SK-N-SH (cell line): ENCODE data around the gene CCL15. TPM values are rescaled to one million over a fixed set of nuclear protein-coding genes. Genes with fewer than 3 reads are reported as not detected.

Experiments
- CTCF ChIA-PET: fragments of 300-600, 350-600 bp; formaldehyde crosslinking; extraction: SDS; loops from one replicate; lab custom pipeline; 2021; lab: Yijun Ruan, JAX
- POLR2A ChIA-PET: fragments of 350-600 bp; sonication (Branson Sonifier 250); formaldehyde crosslinking; extraction: SDS; loops from one replicate; lab custom pipeline; 2020; ENCODE audit warnings: antibody characterized with exemption, inconsistent platforms; lab: Yijun Ruan, JAX
- DNase-seq: peaks from one replicate; pipeline ENCODE4 v3.0.0; 2012
- H2AFZ ChIP-seq: fragments of 200-600 bp; sonication (generic); 2 replicates; pipeline ENCODE4 v1.8.1; 2016; ENCODE audit warnings: antibody characterized with exemption, mild to moderate bottlenecking, low read depth
- H3F3A ChIP-seq: fragments of 200-600 bp; sonication (generic); replicated peaks from 2 replicates; pipeline ENCODE3; 2016; ENCODE audit warnings: antibody characterized with exemption, mild to moderate bottlenecking; ENCODE audit not compliant: insufficient read depth
- H3K27ac ChIP-seq, 2 experiments: fragments of 200-500 bp in 1 of 2; fragments of 200-600 bp in 1 of 2; sonication (Bioruptor generic) in 1 of 2; sonication (generic), shearing (Covaris generic) in 1 of 2; 2 replicates each; pipeline versions ENCODE4 v1.5.1 to v1.6.1; 2014 to 2016; ENCODE audit warnings: low read depth in 2 of 2, inconsistent platforms in 1 of 2, low read length in 1 of 2, mild to moderate bottlenecking in 1 of 2, mixed read lengths in 1 of 2
- H3K27me3 ChIP-seq: fragments of 200-600 bp; sonication (generic), shearing (Covaris generic); 2 replicates; pipeline ENCODE4 v1.6.1; 2016; ENCODE audit warnings: mixed run types; ENCODE audit not compliant: insufficient read depth
- H3K36me3 ChIP-seq, 2 experiments: fragments of 200-500 bp in 1 of 2; fragments of 200-600 bp in 1 of 2; sonication (Bioruptor generic) in 1 of 2; sonication (generic) in 1 of 2; replicated peaks in 1 of 2; 2 replicates each; pipeline versions ENCODE3 to v1.5.1; 2014 to 2016; ENCODE audit warnings: low read length in 1 of 2, mild to moderate bottlenecking in 1 of 2; ENCODE audit not compliant: insufficient read depth in 2 of 2, control insufficient read depth in 1 of 2
- H3K4me1 ChIP-seq, 2 experiments: fragments of 200-500 bp in 1 of 2; fragments of 200-600 bp in 1 of 2; sonication (Bioruptor generic) in 1 of 2; sonication (generic), shearing (Covaris generic) in 1 of 2; 2 replicates each; pipeline versions ENCODE4 v1.5.1 to v1.6.1; 2014 to 2016; ENCODE audit warnings: low read depth in 1 of 2, low read length in 1 of 2, mixed run types in 1 of 2; ENCODE audit not compliant: insufficient read depth in 2 of 2, control insufficient read depth in 1 of 2
- H3K4me2 ChIP-seq: fragments of 200-600 bp; sonication (generic), shearing (Covaris generic); 2 replicates; pipeline ENCODE4 v1.6.1; 2017; ENCODE audit warnings: mixed run types
- H3K4me3 ChIP-seq, 2 experiments: fragments of 200-500 bp in 1 of 2; fragments of 200-600 bp in 1 of 2; sonication (Bioruptor generic) in 1 of 2; sonication (generic), shearing (Covaris generic) in 1 of 2; 2 replicates each; pipeline versions ENCODE4 v1.5.1 to v1.8.1; 2014 to 2016; ENCODE audit warnings: low read depth in 2 of 2, inconsistent platforms in 1 of 2, low read length in 1 of 2, mild to moderate bottlenecking in 1 of 2, mixed read lengths in 1 of 2, moderate library complexity in 1 of 2
- H3K79me2 ChIP-seq: fragments of 200-600 bp; sonication (generic); 2 replicates; pipeline ENCODE4 v1.8.1; 2017; ENCODE audit warnings: mild to moderate bottlenecking; ENCODE audit not compliant: insufficient read depth
- H3K9ac ChIP-seq: fragments of 200-600 bp; sonication (generic); 2 replicates; pipeline ENCODE4 v1.6.1; 2017; ENCODE audit warnings: mixed run types
- H3K9me2 ChIP-seq: fragments of 200-600 bp; sonication (generic); 2 replicates; pipeline ENCODE4 v1.6.1; 2017; ENCODE audit warnings: mixed run types
- H3K9me3 ChIP-seq: fragments of 200-600 bp; sonication (generic); 2 replicates; pipeline ENCODE4 v1.6.1; 2017; ENCODE audit warnings: mixed run types, mild to moderate bottlenecking, moderate library complexity
- H4K20me1 ChIP-seq: fragments of 200-600 bp; sonication (generic); 2 replicates; pipeline ENCODE4 v1.6.1; 2017; ENCODE audit warnings: mild to moderate bottlenecking, mixed run types; ENCODE audit not compliant: insufficient read depth
- EP300 ChIP-seq, 2 experiments: IDR thresholded peaks; 2 replicates each; pipeline versions ENCODE4 v1.4.0 to v1.6.1; 2012; ENCODE audit warnings: borderline replicate concordance in 1 of 2, low read depth in 1 of 2, low read length in 1 of 2
- EZH2phosphoT487 ChIP-seq: fragments of 200-600 bp; sonication (generic); IDR thresholded peaks from 2 replicates; pipeline ENCODE4 v1.6.1; 2017; ENCODE audit warnings: low read depth, mixed run types, mild to moderate bottlenecking, antibody characterized with exemption, moderate library complexity, borderline replicate concordance
- FOSL2 ChIP-seq: IDR thresholded peaks from 2 replicates; pipeline ENCODE4 v1.4.0; 2012; ENCODE audit warnings: low read depth, mild to moderate bottlenecking, moderate library complexity, borderline replicate concordance
- FOXJ3 ChIP-seq: sonication (generic); formaldehyde crosslinking; IDR thresholded peaks from 2 replicates; pipeline ENCODE4 v1.5.1; 2020; ENCODE audit warnings: mild to moderate bottlenecking, missing genetic modification reagents
- NFIC ChIP-seq: IDR thresholded peaks from 2 replicates; pipeline ENCODE4 v1.4.0; 2012; ENCODE audit warnings: borderline replicate concordance
- RCOR1 ChIP-seq: fragments of 150-350 bp; IDR thresholded peaks from 2 replicates; pipeline ENCODE4 v1.6.1; 2017; ENCODE audit warnings: antibody characterized with exemption, low read length
- SIN3A ChIP-seq: IDR thresholded peaks from 2 replicates; pipeline ENCODE4 v1.6.1; 2012; ENCODE audit warnings: low read depth, mild to moderate bottlenecking, low read length, moderate library complexity, borderline replicate concordance
- TAF1 ChIP-seq: IDR thresholded peaks from 2 replicates; pipeline ENCODE4 v1.6.1; 2012; ENCODE audit warnings: low read depth, mild to moderate bottlenecking, low read length, moderate library complexity, borderline replicate concordance
- TEAD4 ChIP-seq: IDR thresholded peaks from 2 replicates; pipeline ENCODE4 v1.4.0; 2012; ENCODE audit warnings: mild to moderate bottlenecking, borderline replicate concordance; ENCODE audit not compliant: insufficient read depth
- WGBS: methylation state at CpG from one replicate; pipeline ENCODE4 v1.1.6; 2017; ENCODE audit warnings: low lambda C conversion rate; 5-methylcytosine and 5-hydroxymethylcytosine counted together
- polyA plus RNA-seq, 3 experiments: library from polyadenylated mRNA; depleted of rRNA; stranded (reverse); fragments of >200 nt; gene quantifications; 2 replicates each; pipeline ENCODE4 v1.2.3, GENCODE V29; 2012
- TF ChIP-seq, protein P1 (sequence below): fragments of 150-350 bp; IDR thresholded peaks from 2 replicates; pipeline ENCODE4 v1.6.1; 2017; ENCODE audit warnings: antibody characterized with exemption, low read length, low read depth, borderline replicate concordance
- TF ChIP-seq, protein P2 (sequence below): fragments of 200-600 bp; sonication (generic); IDR thresholded peaks from 2 replicates; pipeline ENCODE4 v1.6.1; 2017; ENCODE audit warnings: antibody characterized with exemption, mild to moderate bottlenecking, moderate library complexity

Gene CCL15
- polyA plus RNA-seq, 1 of the 3 experiments (the other 2 are of a cell fraction) = not detected

DNA sequence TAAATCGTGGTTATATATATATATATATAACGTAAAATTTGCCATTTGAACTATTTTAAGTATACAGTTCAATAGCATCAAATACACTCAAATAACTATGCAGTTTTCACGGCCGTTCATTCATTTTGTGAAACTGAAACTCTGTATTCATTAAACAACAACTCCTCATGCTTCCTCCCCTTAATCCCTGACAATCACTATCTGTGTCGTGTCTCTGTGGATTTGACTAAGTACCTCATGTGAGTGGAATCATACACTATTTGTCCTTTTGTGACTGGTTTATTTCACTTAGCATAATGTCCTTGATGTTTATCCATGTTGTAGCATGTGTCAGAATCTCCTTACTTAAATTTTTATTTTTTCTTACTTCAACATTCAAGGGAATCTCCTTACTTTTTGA, 13.6 kb upstream of the CCL15 start:
- DNase-seq = no peak
- Histone ChIP-seq H3F3A (no peaks in the 10 kb centered on the region), H3K79me2 (no peaks in the 10 kb centered on the region), H3K9me2 (no peaks in the 10 kb centered on the region), H3K4me2 (no peak overlapping the region), H2AFZ (no peak overlapping the region), H3K9me3 (no peaks in the 10 kb centered on the region), H3K4me1 (no peaks in the 10 kb centered on the region), H4K20me1 (no peaks in the 10 kb centered on the region), H3K27me3 (no peaks in the 10 kb centered on the region; the same call in 1 of the 2 replicates), H3K9ac (no peak overlapping the region), H3K27ac (no peak overlapping the region), H3K36me3 (no peaks in the 10 kb centered on the region), H3K4me3 (no peak overlapping the region)
- POLR2A ChIA-PET = no interaction called here
- WGBS = 6% methylated on average over 5 of the region's 5 CpGs
- no peak for TF ChIP-seq TEAD4
- no peak for TF ChIP-seq SIN3A
- no peak for TF ChIP-seq TAF1
- CTCF ChIA-PET = no interaction called here

DNA sequence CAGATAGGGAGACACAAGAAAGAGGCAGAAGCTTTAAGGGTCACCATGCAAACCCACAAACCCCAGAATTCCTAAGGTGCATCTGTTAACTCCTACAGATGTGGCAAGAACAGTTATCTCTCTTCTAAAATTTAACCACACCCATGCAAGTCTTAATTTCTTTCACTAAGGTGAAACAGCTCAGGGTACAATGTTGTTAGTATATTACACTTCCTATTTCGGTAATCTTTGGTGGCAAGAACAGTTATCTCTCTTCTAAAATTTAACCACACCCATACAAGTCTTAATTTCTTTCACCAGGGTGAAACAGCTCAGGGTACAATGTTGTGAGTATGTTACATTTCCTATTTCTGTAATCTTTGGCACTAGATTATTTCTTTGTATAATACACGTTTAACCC, 9.8 kb upstream of the CCL15 start:
- no peak overlapping the region for H2AFZ ChIP-seq
- H4K20me1 ChIP-seq = no peaks in the 10 kb centered on the region
- H3K9ac ChIP-seq = no peak overlapping the region
- WGBS = 1% methylated on average over 2 of the region's 2 CpGs
- no peaks in the 10 kb centered on the region for H3K9me3 ChIP-seq
- H3K4me3 ChIP-seq = no peak overlapping the region
- CTCF ChIA-PET = no interaction called here
- no peaks in the 10 kb centered on the region for H3F3A ChIP-seq
- DNase-seq = no peak
- no peaks in the 10 kb centered on the region; the same call in 1 of the 2 replicates for H3K27me3 ChIP-seq
- H3K36me3 ChIP-seq = no peaks in the 10 kb centered on the region
- H3K27ac ChIP-seq = no peak overlapping the region
- POLR2A ChIA-PET = no interaction called here
- no peaks in the 10 kb centered on the region for H3K4me1 ChIP-seq
- no peak overlapping the region for H3K4me2 ChIP-seq
- no peaks in the 10 kb centered on the region for H3K9me2 ChIP-seq
- TF ChIP-seq NFIC (no peak), RCOR1 (no peak), EZH2phosphoT487 (no peak), FOXJ3 (no peak)
- H3K79me2 ChIP-seq = no peaks in the 10 kb centered on the region

DNA sequence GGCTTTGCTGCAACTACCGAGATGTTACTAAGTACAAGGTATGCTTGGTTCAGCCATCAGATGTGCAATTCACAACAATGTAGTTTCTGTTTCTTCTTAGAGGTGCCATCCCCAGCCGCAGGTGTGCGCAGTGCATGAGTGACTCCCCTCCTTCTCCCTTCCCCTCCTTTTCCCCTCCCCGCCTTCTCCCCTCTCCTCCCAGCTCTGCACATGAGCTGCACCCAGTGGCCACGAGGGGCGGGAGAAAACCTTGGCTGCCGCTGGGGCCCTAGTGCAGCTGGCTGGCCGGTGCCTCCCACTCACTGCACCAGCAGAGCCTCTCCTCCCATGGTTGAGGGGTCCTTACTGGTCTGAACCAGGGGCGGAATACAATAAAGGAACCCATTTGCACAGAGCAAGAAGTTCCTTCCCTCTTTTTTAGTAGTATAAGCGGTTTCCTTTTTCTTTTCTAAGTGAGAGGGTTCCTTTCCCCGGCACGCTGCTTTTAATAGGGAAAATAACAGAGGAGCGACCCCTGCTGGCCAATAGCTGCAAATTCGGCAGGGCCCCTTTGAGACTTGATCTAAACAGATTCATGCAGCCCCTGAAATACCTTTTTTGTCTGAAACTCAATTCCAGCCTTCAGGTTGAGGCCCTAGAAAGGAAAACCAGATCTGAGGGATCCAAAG, 7.8 kb upstream of the CCL15 start:
- CTCF ChIA-PET = no interaction called here
- H3K27ac ChIP-seq = no peak overlapping the region
- WGBS = 27% methylated on average over 14 of the region's 14 CpGs

More for the DNA sequence above, 7.8 kb upstream of the CCL15 start:
- no peaks in the 10 kb centered on the region for H3K9me2 ChIP-seq
- H3K36me3 ChIP-seq = no peaks in the 10 kb centered on the region
- TF ChIP-seq NFIC = no peak
- TF ChIP-seq, protein P1, sequence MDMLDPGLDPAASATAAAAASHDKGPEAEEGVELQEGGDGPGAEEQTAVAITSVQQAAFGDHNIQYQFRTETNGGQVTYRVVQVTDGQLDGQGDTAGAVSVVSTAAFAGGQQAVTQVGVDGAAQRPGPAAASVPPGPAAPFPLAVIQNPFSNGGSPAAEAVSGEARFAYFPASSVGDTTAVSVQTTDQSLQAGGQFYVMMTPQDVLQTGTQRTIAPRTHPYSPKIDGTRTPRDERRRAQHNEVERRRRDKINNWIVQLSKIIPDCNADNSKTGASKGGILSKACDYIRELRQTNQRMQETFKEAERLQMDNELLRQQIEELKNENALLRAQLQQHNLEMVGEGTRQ = no peak
- TF ChIP-seq, protein P2, sequence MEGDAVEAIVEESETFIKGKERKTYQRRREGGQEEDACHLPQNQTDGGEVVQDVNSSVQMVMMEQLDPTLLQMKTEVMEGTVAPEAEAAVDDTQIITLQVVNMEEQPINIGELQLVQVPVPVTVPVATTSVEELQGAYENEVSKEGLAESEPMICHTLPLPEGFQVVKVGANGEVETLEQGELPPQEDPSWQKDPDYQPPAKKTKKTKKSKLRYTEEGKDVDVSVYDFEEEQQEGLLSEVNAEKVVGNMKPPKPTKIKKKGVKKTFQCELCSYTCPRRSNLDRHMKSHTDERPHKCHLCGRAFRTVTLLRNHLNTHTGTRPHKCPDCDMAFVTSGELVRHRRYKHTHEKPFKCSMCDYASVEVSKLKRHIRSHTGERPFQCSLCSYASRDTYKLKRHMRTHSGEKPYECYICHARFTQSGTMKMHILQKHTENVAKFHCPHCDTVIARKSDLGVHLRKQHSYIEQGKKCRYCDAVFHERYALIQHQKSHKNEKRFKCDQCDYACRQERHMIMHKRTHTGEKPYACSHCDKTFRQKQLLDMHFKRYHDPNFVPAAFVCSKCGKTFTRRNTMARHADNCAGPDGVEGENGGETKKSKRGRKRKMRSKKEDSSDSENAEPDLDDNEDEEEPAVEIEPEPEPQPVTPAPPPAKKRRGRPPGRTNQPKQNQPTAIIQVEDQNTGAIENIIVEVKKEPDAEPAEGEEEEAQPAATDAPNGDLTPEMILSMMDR = peak; percentile 57
- no peak for TF ChIP-seq FOSL2
- TF ChIP-seq EP300 (IDR thresholded peaks at IDR 0.05; ENCODE audit: borderline replicate concordance in 1 of 2, low read depth in 1 of 2, low read length in 1 of 2) = no peak
- TF ChIP-seq, all 33 proteins: peak for 1
- DNase-seq = peak; percentile 10
- Histone ChIP-seq H4K20me1 (no peaks in the 10 kb centered on the region), H3K4me1 (no peaks in the 10 kb centered on the region), H3K4me3 (no peak overlapping the region), H3K4me2 (no peak overlapping the region), H3K27me3 (no peaks in the 10 kb centered on the region; the same call in 1 of the 2 replicates), H3K79me2 (no peaks in the 10 kb centered on the region), H2AFZ (no peak overlapping the region), H3K9me3 (no peaks in the 10 kb centered on the region), H3F3A (no peaks in the 10 kb centered on the region), H3K9ac (no peak overlapping the region)
- POLR2A ChIA-PET = no interaction called here
